ENCODE measurements around the gene NPY5R.

NPY5R gene

DNA sequence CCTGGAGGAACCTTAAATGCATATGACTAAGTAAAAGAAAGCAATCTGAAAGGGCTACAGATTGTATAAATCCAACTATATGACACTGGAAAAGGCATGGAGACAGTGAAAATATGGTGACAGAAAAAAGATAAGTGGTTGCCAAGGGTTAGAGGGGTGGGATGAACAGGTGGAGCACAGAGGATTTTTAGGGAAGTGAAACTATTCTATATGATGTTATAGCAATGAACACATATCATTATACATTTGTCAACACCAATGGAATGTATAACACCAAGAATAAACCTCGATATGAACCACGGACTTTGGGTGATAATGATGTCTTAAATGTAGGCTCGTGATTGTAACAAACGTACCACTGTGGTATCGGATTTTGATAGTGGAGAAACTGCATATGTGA lies 40.7 kb downstream of the NPY5R start:
- in situ Hi-C loops (cut with HindIII; ENCODE audit: low sequenced_read_pairs) = no loop called here

DNA sequence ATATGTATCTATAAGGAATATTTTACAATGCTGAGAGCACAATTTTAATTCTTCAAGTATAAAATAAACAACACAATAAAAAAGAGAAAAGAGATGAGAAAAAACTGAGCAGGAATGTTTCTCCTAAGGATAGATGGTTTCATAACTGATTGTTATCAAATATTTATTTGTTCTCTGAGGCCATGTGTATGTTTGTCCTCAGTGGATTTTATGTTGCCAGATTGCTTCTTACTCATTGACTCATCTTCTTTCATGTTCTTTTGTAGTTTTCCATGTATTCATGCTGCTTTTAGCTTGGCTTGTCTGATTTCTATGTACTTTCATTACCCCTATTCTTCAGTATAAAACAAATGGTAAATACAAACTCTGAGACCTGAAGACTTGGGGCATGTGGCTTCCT lies 41.2 kb downstream of the NPY5R start:
- in situ Hi-C loops (cut with HindIII; ENCODE audit: low sequenced_read_pairs) = no loop called here

DNA sequence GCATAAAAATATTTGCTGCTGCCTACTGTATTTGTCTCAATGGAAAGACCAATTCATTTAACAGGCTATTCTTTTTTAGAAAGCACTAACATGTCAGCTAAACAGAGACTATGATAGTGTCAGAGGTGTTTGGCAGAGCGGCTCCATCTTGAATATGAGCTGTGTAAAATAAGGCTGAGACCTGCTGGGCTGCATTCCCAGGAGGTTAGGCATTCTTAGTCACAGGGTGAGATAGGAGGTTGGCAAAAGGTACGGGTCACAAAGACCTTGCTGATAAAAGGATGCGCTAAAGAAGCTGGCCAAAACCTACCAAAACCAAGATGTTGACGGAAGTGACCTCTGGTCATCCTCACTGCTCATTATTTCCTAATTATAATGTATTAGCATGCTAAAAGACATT lies 41.8 kb downstream of the NPY5R start:
- in situ Hi-C loops (cut with HindIII; ENCODE audit: low sequenced_read_pairs) = no loop called here

DNA sequence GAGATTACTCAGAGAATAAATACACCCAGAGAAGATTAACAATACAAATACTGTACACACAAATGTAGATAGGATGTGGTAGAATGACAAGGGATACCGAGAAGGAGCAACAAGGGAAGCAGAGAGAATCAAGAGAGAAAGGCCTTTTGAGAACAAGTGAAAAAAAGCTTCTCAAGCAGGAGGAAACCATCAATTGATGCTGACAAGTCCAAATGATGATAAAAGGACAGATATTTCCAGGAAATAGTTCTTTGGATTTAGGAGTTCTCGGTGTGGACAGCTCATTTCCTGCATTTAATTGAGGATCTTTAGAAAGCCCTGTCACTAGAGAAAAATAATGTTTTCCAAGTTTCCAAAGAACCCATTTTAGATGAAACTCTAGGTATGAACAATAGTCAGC lies 48.1 kb downstream of the NPY5R start:
- in situ Hi-C loops (cut with HindIII; ENCODE audit: low sequenced_read_pairs) = no loop called here

DNA sequence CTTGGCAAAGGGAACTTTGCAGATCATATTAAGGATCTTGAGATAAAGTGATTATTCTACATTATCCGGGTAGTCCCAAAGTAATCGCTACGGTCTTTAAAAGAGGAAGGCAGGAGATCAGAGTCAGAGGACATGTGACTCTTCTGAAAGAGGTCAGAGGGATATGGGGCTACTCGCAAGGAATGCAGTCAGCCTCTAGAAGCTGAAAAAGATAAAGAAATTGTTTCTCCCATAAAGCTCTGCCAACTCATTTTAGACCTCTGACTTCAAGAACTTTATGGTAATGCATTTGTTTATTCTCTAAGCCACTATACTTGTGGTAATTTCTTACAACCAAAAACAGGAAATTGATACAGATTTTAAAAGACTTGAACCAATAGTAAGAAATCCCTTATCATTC lies 48.6 kb downstream of the NPY5R start:
- in situ Hi-C loops (cut with HindIII; ENCODE audit: low sequenced_read_pairs) = no loop called here

DNA sequence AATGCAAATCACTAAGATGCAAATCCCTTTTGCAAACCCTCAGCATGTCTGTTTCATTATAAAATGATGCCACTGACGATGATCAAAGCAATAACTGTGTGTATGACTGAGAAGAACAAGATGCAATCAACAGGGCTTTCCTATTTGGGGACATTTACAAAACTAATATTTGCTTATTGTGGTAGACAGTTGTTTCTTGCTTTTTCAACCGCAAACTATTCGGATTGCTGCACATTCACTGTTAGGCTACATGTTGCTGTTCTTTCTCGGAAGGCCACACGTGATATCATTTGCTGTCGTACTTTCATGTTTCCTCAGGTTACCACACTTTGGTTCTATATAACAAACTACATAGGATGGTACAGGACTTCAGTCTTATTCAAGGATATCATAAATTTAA lies 49.8 kb downstream of the NPY5R start:
- in situ Hi-C loops (cut with HindIII; ENCODE audit: low sequenced_read_pairs) = no loop called here

DNA sequence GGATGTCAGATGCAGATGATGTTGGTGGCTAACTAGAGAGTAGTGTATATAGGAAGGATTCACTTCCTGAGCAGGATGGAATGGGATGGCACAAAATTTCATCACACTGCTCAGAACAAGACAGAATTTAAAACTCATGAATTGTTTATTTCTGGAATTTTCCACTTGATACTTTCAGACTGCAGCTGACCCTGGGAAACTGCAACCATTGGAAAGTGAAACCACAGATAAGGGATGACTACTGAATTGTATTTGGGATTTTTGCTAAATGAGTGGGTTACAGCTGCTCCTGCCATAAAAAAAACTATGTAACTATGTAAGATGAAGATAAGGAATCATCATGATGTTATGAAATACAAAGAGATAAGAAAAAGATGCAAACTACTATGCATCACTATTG lies 51.4 kb downstream of the NPY5R start:
- in situ Hi-C loops (cut with HindIII; ENCODE audit: low sequenced_read_pairs) = no loop called here

DNA sequence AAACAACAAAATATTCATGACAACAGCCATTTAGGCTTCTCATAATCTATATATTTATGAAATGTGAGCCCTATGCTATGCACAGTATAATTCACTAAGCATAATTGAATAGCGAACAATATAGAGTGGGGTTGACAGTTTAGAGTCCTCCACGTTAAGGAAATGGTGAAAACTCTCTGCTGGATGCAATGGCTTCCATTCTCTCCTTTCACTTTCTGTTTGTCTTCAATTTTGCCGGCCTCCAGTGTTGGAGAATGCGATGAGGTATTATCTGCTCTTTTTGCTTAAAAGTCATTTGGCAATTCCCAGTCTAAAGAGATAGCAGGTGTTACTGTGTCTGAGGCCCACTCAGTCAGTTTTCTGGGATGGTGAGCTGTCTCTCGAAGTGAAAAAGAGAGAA lies 52.1 kb downstream of the NPY5R start:
- in situ Hi-C loops (cut with HindIII; ENCODE audit: low sequenced_read_pairs) = no loop called here

DNA sequence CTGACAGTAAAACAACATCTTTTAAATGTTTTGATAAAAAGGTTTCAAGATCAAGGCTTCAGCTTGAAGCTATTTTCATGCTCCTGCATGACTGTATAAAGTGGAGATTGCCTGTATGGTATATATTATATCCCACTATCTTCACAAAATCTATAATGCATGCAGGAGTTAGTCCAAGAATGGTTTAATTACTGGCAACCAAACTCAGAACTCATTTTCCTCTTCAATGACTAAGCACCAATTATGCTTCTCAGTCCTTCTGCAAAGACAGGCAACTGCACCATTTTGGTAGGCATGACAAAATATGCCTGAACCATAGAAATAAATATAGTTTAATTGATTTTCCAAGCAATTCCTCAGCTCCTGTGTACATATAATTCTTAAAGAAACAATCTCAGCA lies 54.5 kb downstream of the NPY5R start:
- in situ Hi-C loops (cut with HindIII; ENCODE audit: low sequenced_read_pairs) = no loop called here

DNA sequence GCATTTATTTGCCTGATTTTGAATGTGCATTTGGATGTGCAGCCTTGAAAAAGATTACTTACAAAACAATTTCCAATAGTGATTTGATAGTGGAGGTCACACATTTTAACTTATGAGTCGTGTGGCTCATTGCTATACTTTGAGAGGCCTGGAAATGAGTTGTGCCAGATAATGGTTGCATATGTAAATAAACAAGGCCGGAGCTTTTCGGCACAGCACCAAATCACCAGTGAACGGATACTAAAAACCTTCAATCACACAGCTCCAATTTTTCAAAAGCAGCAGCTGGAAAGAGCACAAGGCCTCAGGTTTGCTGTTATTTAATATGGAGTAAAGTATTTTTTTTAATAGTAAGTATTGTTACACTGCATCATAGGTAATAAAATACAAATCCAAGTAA lies 57.2 kb downstream of the NPY5R start:
- in situ Hi-C loops (cut with HindIII; ENCODE audit: low sequenced_read_pairs) = no loop called here

Data from DLD1 (cell line).